G401 (cell line): Measurements from ENCODE around the gene ARHGAP10. TPM values are rescaled to one million over a fixed set of nuclear protein-coding genes. Genes with fewer than 3 reads are reported as not detected.
"Not testable (repeated sequence)": the region's sequence is repeated elsewhere in the genome, so short reads cannot be mapped to it uniquely, and the experiment has no call there.

Experiments used
- DNase-seq: peaks from one replicate; pipeline ENCODE4 v3.0.0-alpha.2; 2015; ENCODE audit warnings: low spot score
- in situ Hi-C: cut with HindIII; loops from 2 replicates; pipeline ENCODE4 v1.10.0; 2016; ENCODE audit warnings: low sequenced_read_pairs, mixed read lengths
- total RNA-seq: library from RNA; depleted of rRNA; stranded (reverse); fragments of >200 nt; shearing (Covaris generic); gene quantifications from 2 replicates; pipeline ENCODE4 v1.2.3, GENCODE V29; 2014

The ARHGAP10 gene
- total RNA-seq, 1 experiment from 2014 or later, result 3.7 TPM

- in situ Hi-C loops, result no loop called here
- DNase-seq, result no peak
These were observed 132.7 kb downstream of the ARHGAP10 start for GRCh38 chr4:147864607-147865006.

- in situ Hi-C loops, result no loop called here
- no peak for DNase-seq
These were observed 134.0 kb downstream of the ARHGAP10 start for GRCh38 chr4:147865926-147866325.

DNA sequence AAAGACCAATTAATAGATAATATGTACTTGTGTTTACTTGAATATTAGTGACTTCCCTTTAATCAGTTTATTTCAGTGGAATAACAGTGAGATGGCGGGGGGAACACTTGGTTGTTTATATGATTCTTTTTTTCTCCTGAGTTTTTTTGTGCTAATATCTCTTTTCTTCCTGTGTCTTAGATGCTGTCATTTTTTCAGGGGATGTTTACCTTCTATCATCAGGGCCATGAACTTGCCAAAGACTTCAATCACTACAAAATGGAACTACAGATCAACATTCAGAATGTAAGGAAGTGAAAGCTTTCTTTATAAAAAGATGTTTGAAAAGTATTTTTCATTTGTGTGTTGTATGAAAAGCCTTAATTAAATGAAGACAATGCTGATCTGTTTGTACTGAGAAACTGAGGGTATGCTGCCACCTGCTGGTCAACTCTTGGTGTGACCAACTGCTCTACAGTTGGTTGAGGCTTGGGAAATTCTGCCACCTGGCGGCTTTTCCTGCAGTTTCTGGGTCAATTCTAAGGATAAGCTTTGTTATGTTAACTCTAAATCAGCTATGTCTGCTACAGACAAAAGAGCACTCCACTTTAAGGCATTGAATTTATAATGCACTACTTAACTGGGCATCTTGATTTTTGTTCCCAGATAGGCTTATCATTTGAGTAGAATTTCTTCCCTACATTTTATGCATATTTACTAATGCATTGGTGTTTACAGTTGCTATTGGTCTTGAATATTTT, 134.8 kb downstream of the ARHGAP10 start:
- in situ Hi-C loops, result no loop called here
- peak; percentile 92 for DNase-seq

- in situ Hi-C loops, result no loop called here
- DNase-seq, result no peak
These were observed 142.2 kb downstream of the ARHGAP10 start for GRCh38 chr4:147874109-147874508.

- in situ Hi-C loops, result no loop called here
- DNase-seq, result no peak
These were observed 145.5 kb downstream of the ARHGAP10 start for GRCh38 chr4:147877308-147877771.

GRCh38 chr4:147879676-147880075, 147.8 kb downstream of the ARHGAP10 start:
- no peak for DNase-seq
- in situ Hi-C loops, result no loop called here

DNA sequence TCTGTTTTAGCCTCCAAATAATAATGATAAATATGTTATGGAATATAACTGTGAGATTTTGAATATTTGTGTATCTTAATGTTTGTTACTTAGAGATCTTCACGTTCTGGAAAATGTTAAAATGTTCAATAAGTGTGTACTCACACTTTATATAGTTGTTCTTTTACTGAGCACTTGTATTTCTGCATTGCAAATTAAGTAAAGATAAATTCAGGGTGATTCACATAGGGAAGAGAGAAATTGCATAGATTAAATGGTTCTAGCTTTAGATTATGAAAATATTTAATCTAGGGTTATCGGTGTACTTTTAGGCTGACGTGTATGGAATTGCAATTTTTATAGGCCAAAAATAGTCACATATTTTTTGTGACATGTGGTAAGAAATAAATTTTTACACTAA, 148.6 kb downstream of the ARHGAP10 start:
- in situ Hi-C loops, result no loop called here
- no peak for DNase-seq

DNA sequence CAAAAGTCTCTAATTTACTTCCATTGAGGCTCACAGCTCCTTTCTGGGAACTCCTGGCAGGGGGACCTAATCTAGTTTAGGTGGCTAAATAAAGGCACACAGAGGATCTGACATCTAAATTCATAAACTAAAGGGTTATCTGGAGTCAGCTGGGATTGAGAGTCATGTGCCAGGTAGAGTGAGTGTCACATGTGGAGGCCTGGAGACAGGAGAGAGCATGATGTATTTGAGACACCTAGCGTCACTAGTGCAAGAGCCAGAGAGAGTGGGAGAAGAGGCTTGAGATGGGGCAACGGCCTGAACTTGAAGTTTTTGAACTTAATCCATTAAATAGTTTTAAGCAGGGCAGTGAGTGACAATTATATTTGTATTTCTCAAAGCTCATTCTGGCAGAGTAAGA, 152.6 kb downstream of the ARHGAP10 start:
- no peak for DNase-seq
- in situ Hi-C loops, result no loop called here

GRCh38 chr4:147885216-147885615, 153.3 kb downstream of the ARHGAP10 start:
- in situ Hi-C loops, DNase-seq: not testable (repeated sequence)

GRCh38 chr4:147891476-147892115, 159.7 kb downstream of the ARHGAP10 start:
- in situ Hi-C loops, result no loop called here
- no peak for DNase-seq

DNA sequence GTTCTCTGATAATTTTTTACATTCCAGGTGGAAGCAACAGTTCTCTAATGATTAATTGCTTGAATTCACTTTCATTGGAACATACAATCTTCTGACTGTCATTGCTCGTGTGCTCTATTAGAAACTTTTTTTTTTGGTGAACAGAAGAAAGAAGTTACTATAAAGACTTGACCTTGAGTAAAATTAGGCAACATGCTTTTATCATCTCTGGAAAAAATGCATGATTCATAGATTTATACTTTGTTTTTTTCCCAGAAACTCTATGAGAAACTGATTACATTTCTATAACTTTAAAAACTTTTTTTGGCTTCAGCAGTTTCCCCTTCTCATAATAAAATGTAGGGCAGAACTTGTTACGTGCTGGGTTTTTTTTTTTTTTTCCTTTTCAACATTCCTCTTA, 167.6 kb downstream of the ARHGAP10 start:
- DNase-seq, result no peak
- in situ Hi-C loops, result no loop called here

GRCh38 chr4:147901388-147901787, 169.5 kb downstream of the ARHGAP10 start:
- in situ Hi-C loops, result no loop called here
- DNase-seq, result no peak

DNA sequence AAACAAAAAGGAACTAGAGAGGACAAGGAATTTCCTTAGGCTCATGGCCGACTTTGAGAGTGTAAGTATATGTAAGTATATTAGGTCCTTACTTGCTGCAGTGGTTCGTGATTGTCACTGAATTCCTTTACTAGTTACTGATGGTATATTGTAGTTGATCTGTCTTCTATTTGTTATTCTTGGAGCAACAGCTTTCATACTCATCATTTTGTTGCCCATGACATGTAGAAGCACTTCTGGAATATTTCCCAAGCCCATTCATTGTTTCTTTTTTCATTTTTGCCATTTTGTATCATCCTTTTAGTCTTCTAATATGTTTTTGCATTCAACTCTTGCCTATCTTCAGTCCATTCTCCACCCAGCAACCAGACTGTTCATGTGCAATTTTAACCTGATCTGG, 170.0 kb downstream of the ARHGAP10 start:
- in situ Hi-C loops, result no loop called here
- no peak for DNase-seq

- in situ Hi-C loops, result no loop called here
- no peak for DNase-seq
These were observed 177.3 kb downstream of the ARHGAP10 start for GRCh38 chr4:147909225-147909624.

GRCh38 chr4:147910315-147910714, 178.4 kb downstream of the ARHGAP10 start:
- in situ Hi-C loops, result no loop called here
- DNase-seq, result no peak

DNA sequence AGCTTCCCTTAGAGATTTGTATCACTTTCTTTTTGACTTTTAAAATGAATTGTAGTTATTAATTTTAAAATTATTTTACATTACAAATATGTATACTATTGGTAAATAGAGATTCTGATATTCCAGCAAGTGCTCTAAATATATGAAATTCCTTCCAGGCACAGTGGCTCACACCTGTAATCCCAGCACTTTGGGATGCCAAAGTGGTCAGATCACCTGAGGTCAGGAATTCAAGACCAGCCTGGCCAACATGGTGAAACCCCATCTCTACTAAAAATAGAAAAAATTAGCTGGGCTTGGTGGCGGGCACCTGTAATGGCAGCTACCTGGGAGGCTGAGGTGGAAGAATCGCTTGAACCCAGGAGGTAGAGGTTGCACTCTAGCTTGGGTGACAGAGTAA, 180.2 kb downstream of the ARHGAP10 start:
- DNase-seq, in situ Hi-C loops: not testable (repeated sequence)

GRCh38 chr4:147913137-147913536, 181.2 kb downstream of the ARHGAP10 start:
- DNase-seq, result no peak
- in situ Hi-C loops, result no loop called here

GRCh38 chr4:147916351-147916750, 184.5 kb downstream of the ARHGAP10 start:
- DNase-seq, result no peak
- in situ Hi-C loops, result no loop called here

- in situ Hi-C loops, result no loop called here
- DNase-seq, result no peak
These were observed 191.5 kb downstream of the ARHGAP10 start for GRCh38 chr4:147923381-147923780.

GRCh38 chr4:147923854-147924253, 192.0 kb downstream of the ARHGAP10 start:
- in situ Hi-C loops, result no loop called here
- no peak for DNase-seq
